Heart right ventricle (tissue), 16 donors: ENCODE results near the gene KSR2. TPM values are rescaled to one million over a fixed set of nuclear protein-coding genes. Genes with fewer than 3 reads are reported as not detected.

Experiments used
- ATAC-seq, 8 donors: fragments of 200-7000 bp; cut with Tn5 transposase; one replicate each; pipeline ENCODE4 v1.9.1; 2020; ENCODE audit warnings: mild to moderate bottlenecking in 8 of 8, moderate library complexity in 8 of 8, moderate number of reproducible peaks in 1 of 8
- DNase-seq, 2 donors: peaks; one replicate each; pipeline ENCODE4 v3.0.0-alpha.2; 2020
- H3K27ac ChIP-seq, 10 donors: fragments of 200-600 bp; sonication (generic) in 2 of 10; one replicate each; pipeline versions ENCODE4 v1.5.0 to v1.8.0; 2020 to 2022; ENCODE audit warnings: mild to moderate bottlenecking in 3 of 10
- H3K27me3 ChIP-seq, 7 donors: fragments of 200-600 bp; one replicate each; pipeline ENCODE4 v1.8.0; 2021 to 2022; ENCODE audit warnings: mild to moderate bottlenecking in 2 of 7
- H3K36me3 ChIP-seq, 9 donors: fragments of 200-600 bp; sonication (generic) in 1 of 9; one replicate each; pipeline versions ENCODE4 v1.5.0 to v1.8.0; 2020 to 2022; ENCODE audit warnings: mild to moderate bottlenecking in 2 of 9
- H3K4me1 ChIP-seq, 9 donors: fragments of 200-600 bp; sonication (generic) in 1 of 9; one replicate each; pipeline versions ENCODE4 v1.5.0 to v1.8.0; 2020 to 2022; ENCODE audit warnings: mild to moderate bottlenecking in 4 of 9
- H3K4me3 ChIP-seq, 10 donors: fragments of 200-600 bp; sonication (generic) in 2 of 10; one replicate each; pipeline versions ENCODE4 v1.5.0 to v1.8.0; 2020 to 2022; ENCODE audit warnings: mild to moderate bottlenecking in 7 of 10, moderate library complexity in 2 of 10
- H3K9me3 ChIP-seq, 11 donors: fragments of 200-600 bp in 10 of 11; sonication (generic) in 2 of 11; one replicate each; pipeline versions ENCODE4 v1.5.0 to v1.8.0; 2013 to 2022; ENCODE audit warnings: mild to moderate bottlenecking in 2 of 11, control low read depth in 1 of 11, moderate library complexity in 1 of 11
- WGBS, 2 donors: extraction: QIAGEN DNeasy Blood & Tissue Kit; methylation state at CpG; one replicate each; pipeline ENCODE4 v1.1.7; 2013; ENCODE audit warnings: inconsistent platforms in 1 of 2; 5-methylcytosine and 5-hydroxymethylcytosine counted together
- intact Hi-C, 10 donors: fragments of 100-400 bp; cut with DNase I; formaldehyde crosslinking; loops; one replicate each; pipeline versions ENCODE4 v1.11.1 to v1.14.2; 2022
- polyA plus RNA-seq, 2 donors: library from polyadenylated mRNA; stranded (reverse); fragments of 200-250 nt; gene quantifications; one replicate each; pipeline ENCODE4 v1.2.3, GENCODE V29; 2013
- total RNA-seq, 10 donors: library from RNA; stranded (reverse); fragmentation: NEBNext Ultra II Directional in 3 of 10; extraction: Animal tissue kit (Norgen Biotek cat#: 25700) in 3 of 10; gene quantifications; one replicate each; pipeline versions ENCODE4 v1.2.1 to v1.2.4, GENCODE V29; 2021 to 2023
- TF ChIP-seq, protein P1 (sequence below), 9 donors: fragments of 200-600 bp; sonication (generic) in 2 of 9; IDR thresholded peaks; one replicate each; pipeline versions ENCODE4 v1.5.0 to v1.8.0; 2021 to 2022; ENCODE audit warnings: antibody characterized with exemption in 9 of 9, mild to moderate bottlenecking in 5 of 9, moderate library complexity in 1 of 9
- donor health status: Arrhythmogenic right ventricular cardiomyopathy.
- donor health status: ischemic (EF 13 %, LVEDD 7.1; RV severe dilation, severe dysfunction).
- donor health status: healthy with polysubstance abuse.
- donor health status: DM: no; HTN: yes; CAD: no.
- donor health status: DM: no; HTN: no; CAD: no.
- donor health status: ischemic (EF 25% LVEDD 6.9; RV normal size, moderate dysfunction).
- donor health status: ischemic (EF 25% LVEDD 5.7; RV mildly dilated, moderate dysfunction).
- donor health status: healthy.
- donor health status: DM: yes; HTN: yes; CAD: no.
- donor health status: Ischemic cardiomyopathy.
- donor health status: ischemic (EF 35%, LVEDD 5.7; RV mildly dilated, moderate dysfunction).
- donor health status: nonischemic (EF 11% LVEDD 7.7; RV severe dilation, severe dysfunction).
- donor health status: DM: yes; HTN: yes; CAD: no.
- donor health status: PGD.
- donor health status: ischemic (EF 29% LVEDD 5.4; RV normal size, mild dysfunction).
- donor health status: nonischemic (EF 23%, LVEDD 6.1; RV moderate dilation, normal function).

KSR2 gene
- total and polyA plus RNA-seq, 12 donors = 0.02 TPM; not detected in 9

DNA sequence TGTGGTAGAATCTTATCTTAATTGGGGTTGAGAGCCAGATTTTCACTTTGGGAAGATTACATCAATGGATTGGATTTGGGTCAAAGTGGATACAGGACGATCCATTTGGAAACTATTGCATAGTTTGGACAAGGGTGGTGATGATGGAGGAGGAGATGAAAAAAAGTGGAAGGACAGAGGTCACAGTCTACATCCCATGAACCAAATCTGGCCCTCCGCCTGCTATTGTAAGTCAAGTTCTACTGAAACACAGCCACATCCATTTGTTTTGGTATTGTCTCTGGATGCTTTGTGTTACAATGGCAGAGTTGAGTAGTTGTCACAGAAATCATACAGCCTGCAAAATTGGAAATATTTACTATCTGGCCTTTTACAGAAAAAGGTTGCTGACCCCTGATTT, 310.6 kb downstream of the KSR2 start:
- Histone ChIP-seq H3K9me3 (no peaks in the 10 kb centered on the region), H3K4me1 (no peaks in the 10 kb centered on the region), H3K36me3 (no peaks in the 10 kb centered on the region), H3K27me3 (peaks cover 0 to 5% (median 0%) of the 10 kb centered on the region in 7 donors), H3K4me3 (no peak overlapping the region), H3K27ac (no peak overlapping the region)
- WGBS, 2 donors = 53 to 56% methylated on average over 2 of the region's 2 CpGs
- TF ChIP-seq, protein P1, sequence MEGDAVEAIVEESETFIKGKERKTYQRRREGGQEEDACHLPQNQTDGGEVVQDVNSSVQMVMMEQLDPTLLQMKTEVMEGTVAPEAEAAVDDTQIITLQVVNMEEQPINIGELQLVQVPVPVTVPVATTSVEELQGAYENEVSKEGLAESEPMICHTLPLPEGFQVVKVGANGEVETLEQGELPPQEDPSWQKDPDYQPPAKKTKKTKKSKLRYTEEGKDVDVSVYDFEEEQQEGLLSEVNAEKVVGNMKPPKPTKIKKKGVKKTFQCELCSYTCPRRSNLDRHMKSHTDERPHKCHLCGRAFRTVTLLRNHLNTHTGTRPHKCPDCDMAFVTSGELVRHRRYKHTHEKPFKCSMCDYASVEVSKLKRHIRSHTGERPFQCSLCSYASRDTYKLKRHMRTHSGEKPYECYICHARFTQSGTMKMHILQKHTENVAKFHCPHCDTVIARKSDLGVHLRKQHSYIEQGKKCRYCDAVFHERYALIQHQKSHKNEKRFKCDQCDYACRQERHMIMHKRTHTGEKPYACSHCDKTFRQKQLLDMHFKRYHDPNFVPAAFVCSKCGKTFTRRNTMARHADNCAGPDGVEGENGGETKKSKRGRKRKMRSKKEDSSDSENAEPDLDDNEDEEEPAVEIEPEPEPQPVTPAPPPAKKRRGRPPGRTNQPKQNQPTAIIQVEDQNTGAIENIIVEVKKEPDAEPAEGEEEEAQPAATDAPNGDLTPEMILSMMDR (IDR thresholded peaks at IDR 0.05) = no peak
- intact Hi-C loops = no loop called here
- DNase-seq (no peak), ATAC-seq (no peak)

DNA sequence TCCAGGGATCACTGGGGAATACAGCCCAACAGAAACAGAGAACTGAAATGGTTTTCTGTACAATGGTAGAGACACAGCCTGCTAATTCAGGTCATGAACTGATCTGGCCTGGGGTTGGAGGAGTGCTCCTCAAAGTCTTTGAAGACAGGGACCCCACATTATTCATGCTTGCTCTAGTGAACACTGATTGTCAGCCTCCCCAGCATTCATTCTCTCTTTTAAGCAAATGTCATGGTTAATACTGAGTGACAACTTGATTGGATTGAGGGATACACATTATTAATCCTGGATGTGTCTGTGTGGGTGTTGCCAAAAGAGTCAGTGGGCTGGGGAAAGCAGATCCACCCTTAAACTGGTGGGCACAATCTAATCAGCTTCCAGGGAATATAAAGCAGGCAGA, 319.0 kb downstream of the KSR2 start:
- DNase-seq (no peak), ATAC-seq (no peak)
- Histone ChIP-seq H3K4me1 (no peaks in the 10 kb centered on the region), H3K36me3 (no peaks in the 10 kb centered on the region), H3K9me3 (peaks cover 0 to 15% (median 0%) of the 10 kb centered on the region in 11 donors), H3K27me3 (peaks cover 0 to 23% (median 12%) of the 10 kb centered on the region in 7 donors), H3K27ac (no peak overlapping the region), H3K4me3 (no peak overlapping the region)
- TF ChIP-seq, protein P1 (IDR thresholded peaks at IDR 0.05) = no peak
- intact Hi-C loops = no loop called here

DNA sequence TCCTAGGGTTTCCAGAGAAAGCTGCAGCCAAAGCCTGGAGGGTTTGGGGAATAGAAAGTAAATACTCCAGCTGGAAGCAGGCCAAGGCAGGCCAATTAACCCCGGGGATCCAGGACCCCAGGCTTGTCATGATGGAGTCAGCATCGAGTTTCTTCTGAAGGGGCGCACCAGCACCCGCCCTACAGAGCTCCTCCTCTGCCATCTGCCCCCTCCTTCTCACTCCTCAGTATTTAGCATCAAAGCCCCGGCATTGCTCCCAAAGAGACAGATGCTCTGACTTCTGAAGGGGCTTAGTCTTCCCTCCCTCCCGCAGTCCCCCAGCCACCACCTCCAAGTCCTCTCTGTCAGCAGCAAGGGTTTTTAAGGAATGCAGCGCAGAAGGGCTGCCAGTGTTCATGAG, 322.3 kb downstream of the KSR2 start:
- intact Hi-C loops = no loop called here
- no peaks in the 10 kb centered on the region for H3K4me1 ChIP-seq
- ATAC-seq (no peak), DNase-seq (no peak)
- 29 to 34% methylated on average over 7 of the region's 7 CpGs for WGBS, 2 donors
- H3K9me3 ChIP-seq = peaks cover 0 to 9% (median 0%) of the 10 kb centered on the region in 11 donors
- TF ChIP-seq, protein P1 (IDR thresholded peaks at IDR 0.05) = no peak
- no peak overlapping the region for H3K27ac ChIP-seq
- peaks cover 0 to 31% (median 21%) of the 10 kb centered on the region in 7 donors for H3K27me3 ChIP-seq
- H3K4me3 ChIP-seq = no peak overlapping the region
- H3K36me3 ChIP-seq = no peaks in the 10 kb centered on the region

DNA sequence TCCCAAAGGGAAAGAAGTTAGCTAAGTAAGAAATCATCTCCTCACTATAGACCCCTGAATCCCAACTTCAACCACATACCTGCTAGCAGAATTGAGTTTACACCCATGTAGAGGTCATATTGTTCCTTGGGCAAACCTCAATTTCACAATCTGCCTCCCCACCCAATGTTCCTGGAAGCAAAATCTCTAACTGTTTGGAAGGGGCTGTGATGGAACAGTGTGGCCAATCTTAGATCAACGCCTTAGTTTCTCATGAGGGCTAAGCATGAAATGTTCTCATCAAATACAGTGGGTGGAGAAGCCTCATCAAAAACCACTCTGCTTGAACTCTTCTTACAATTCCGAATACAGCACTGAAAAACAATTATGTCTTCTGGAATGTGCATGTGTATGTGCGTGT, 323.3 kb downstream of the KSR2 start:
- Histone ChIP-seq H3K27ac (no peak overlapping the region), H3K4me1 (no peaks in the 10 kb centered on the region), H3K4me3 (no peak overlapping the region), H3K9me3 (no peaks in the 10 kb centered on the region), H3K27me3 (peaks cover 0 to 32% (median 21%) of the 10 kb centered on the region in 7 donors), H3K36me3 (no peaks in the 10 kb centered on the region)
- DNase-seq (no peak), ATAC-seq (no peak)
- 69 to 73% methylated on average over 3 of the region's 3 CpGs for WGBS, 2 donors
- intact Hi-C loops = no loop called here
- TF ChIP-seq, protein P1 (IDR thresholded peaks at IDR 0.05) = no peak
